Heart right ventricle (tissue), 16 donors: Measurements from ENCODE around the gene SPEG. TPM values are rescaled to one million over a fixed set of nuclear protein-coding genes. Genes with fewer than 3 reads are reported as not detected.

Experiments
- ATAC-seq, 8 donors: fragments of 200-7000 bp; cut with Tn5 transposase; one replicate each; pipeline ENCODE4 v1.9.1; 2020; ENCODE audit warnings: mild to moderate bottlenecking in 8 of 8, moderate library complexity in 8 of 8, moderate number of reproducible peaks in 1 of 8
- DNase-seq, 2 donors: peaks; one replicate each; pipeline ENCODE4 v3.0.0-alpha.2; 2020
- H3K27ac ChIP-seq, 10 donors: fragments of 200-600 bp; sonication (generic) in 2 of 10; one replicate each; pipeline versions ENCODE4 v1.5.0 to v1.8.0; 2020 to 2022; ENCODE audit warnings: mild to moderate bottlenecking in 3 of 10
- H3K27me3 ChIP-seq, 7 donors: fragments of 200-600 bp; one replicate each; pipeline ENCODE4 v1.8.0; 2021 to 2022; ENCODE audit warnings: mild to moderate bottlenecking in 2 of 7
- H3K36me3 ChIP-seq, 9 donors: fragments of 200-600 bp; sonication (generic) in 1 of 9; one replicate each; pipeline versions ENCODE4 v1.5.0 to v1.8.0; 2020 to 2022; ENCODE audit warnings: mild to moderate bottlenecking in 2 of 9
- H3K4me1 ChIP-seq, 9 donors: fragments of 200-600 bp; sonication (generic) in 1 of 9; one replicate each; pipeline versions ENCODE4 v1.5.0 to v1.8.0; 2020 to 2022; ENCODE audit warnings: mild to moderate bottlenecking in 4 of 9
- H3K4me3 ChIP-seq, 10 donors: fragments of 200-600 bp; sonication (generic) in 2 of 10; one replicate each; pipeline versions ENCODE4 v1.5.0 to v1.8.0; 2020 to 2022; ENCODE audit warnings: mild to moderate bottlenecking in 7 of 10, moderate library complexity in 2 of 10
- H3K9me3 ChIP-seq, 11 donors: fragments of 200-600 bp in 10 of 11; sonication (generic) in 2 of 11; one replicate each; pipeline versions ENCODE4 v1.5.0 to v1.8.0; 2013 to 2022; ENCODE audit warnings: mild to moderate bottlenecking in 2 of 11, control low read depth in 1 of 11, moderate library complexity in 1 of 11
- WGBS, 2 donors: extraction: QIAGEN DNeasy Blood & Tissue Kit; methylation state at CpG; one replicate each; pipeline ENCODE4 v1.1.7; 2013; ENCODE audit warnings: inconsistent platforms in 1 of 2; 5-methylcytosine and 5-hydroxymethylcytosine counted together
- intact Hi-C, 10 donors: fragments of 100-400 bp; cut with DNase I; formaldehyde crosslinking; loops; one replicate each; pipeline versions ENCODE4 v1.11.1 to v1.14.2; 2022
- polyA plus RNA-seq, 2 donors: library from polyadenylated mRNA; stranded (reverse); fragments of 200-250 nt; gene quantifications; one replicate each; pipeline ENCODE4 v1.2.3, GENCODE V29; 2013
- total RNA-seq, 10 donors: library from RNA; stranded (reverse); fragmentation: NEBNext Ultra II Directional in 3 of 10; extraction: Animal tissue kit (Norgen Biotek cat#: 25700) in 3 of 10; gene quantifications; one replicate each; pipeline versions ENCODE4 v1.2.1 to v1.2.4, GENCODE V29; 2021 to 2023
- TF ChIP-seq, protein P1 (sequence below), 9 donors: fragments of 200-600 bp; sonication (generic) in 2 of 9; IDR thresholded peaks; one replicate each; pipeline versions ENCODE4 v1.5.0 to v1.8.0; 2021 to 2022; ENCODE audit warnings: antibody characterized with exemption in 9 of 9, mild to moderate bottlenecking in 5 of 9, moderate library complexity in 1 of 9
- donor health status: Arrhythmogenic right ventricular cardiomyopathy.
- donor health status: ischemic (EF 13 %, LVEDD 7.1; RV severe dilation, severe dysfunction).
- donor health status: healthy with polysubstance abuse.
- donor health status: DM: no; HTN: yes; CAD: no.
- donor health status: DM: no; HTN: no; CAD: no.
- donor health status: ischemic (EF 25% LVEDD 6.9; RV normal size, moderate dysfunction).
- donor health status: ischemic (EF 25% LVEDD 5.7; RV mildly dilated, moderate dysfunction).
- donor health status: healthy.
- donor health status: DM: yes; HTN: yes; CAD: no.
- donor health status: Ischemic cardiomyopathy.
- donor health status: ischemic (EF 35%, LVEDD 5.7; RV mildly dilated, moderate dysfunction).
- donor health status: nonischemic (EF 11% LVEDD 7.7; RV severe dilation, severe dysfunction).
- donor health status: DM: yes; HTN: yes; CAD: no.
- donor health status: PGD.
- donor health status: ischemic (EF 29% LVEDD 5.4; RV normal size, mild dysfunction).
- donor health status: nonischemic (EF 23%, LVEDD 6.1; RV moderate dilation, normal function).

SPEG gene
- total and polyA plus RNA-seq, 12 donors: 62.9 to 151 (median 120) TPM

DNA sequence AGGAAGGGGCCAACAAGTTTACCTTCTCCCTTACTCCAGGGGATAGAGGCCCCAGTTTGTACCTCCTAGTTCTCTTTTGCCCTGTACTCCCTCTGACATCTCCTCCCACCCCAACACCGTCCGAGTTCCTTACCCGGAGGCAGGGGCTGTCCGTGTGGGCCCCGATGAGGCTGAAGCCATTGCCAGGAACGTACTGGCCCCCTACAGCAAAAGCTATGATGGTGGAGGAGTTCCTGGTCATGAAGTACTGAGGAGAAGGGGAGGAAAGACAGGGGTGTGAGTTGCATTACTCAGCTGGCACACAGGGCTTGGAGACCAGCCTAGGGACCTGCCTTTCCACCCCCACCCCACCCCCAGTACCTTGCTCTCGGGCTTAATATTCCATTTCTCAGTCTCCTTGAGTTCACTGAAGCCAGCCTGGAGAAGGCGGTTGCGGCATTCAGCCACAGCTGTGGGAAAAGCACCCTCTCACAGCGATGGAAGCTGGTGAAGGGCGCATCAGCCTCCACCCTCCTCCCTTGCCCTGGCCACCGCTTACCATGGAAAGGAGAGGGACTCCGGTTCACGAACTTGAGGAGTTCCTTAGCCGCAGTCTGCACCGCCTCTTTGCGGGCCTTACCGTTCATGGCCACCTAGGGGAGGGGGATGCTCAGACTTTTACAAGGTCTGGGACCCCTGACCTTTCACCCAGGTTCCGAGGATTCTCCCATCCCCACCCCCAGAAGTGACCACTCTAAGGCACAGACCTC, 47.9 kb upstream of the SPEG start:
- no peak for DNase-seq
- intact Hi-C loops: loop anchor here in 5 of 10 donors (5.0 to 10.0 kb wide), 4 partner anchors 111 to 222 kb away; partner anchors contain the start of genes CNPPD1 (in 4 of the 5), RETREG2 (in 4 of the 5), SLC23A3 (in 2 of the 5) and GMPPA (in 1 of the 5)
- peaks cover 0 to 50% (median 29%) of the 10 kb centered on the region in 9 donors for H3K36me3 ChIP-seq
- WGBS, 2 donors: 44 to 46% methylated on average over 19 of the region's 19 CpGs
- peak overlapping the region; percentile 82 to 99 (median 90) for H3K4me3 ChIP-seq
- H3K27me3 ChIP-seq: no peaks in the 10 kb centered on the region
- H3K27ac ChIP-seq: peak overlapping the region; percentile 93 to 97 (median 97)
- peak in 2 of 8 donors; percentile 0 for ATAC-seq
- peaks cover 0 to 4% (median 0%) of the 10 kb centered on the region in 11 donors for H3K9me3 ChIP-seq
- H3K4me1 ChIP-seq: peaks cover 5 to 29% (median 13%) of the 10 kb centered on the region in 9 donors
- TF ChIP-seq, protein P1, sequence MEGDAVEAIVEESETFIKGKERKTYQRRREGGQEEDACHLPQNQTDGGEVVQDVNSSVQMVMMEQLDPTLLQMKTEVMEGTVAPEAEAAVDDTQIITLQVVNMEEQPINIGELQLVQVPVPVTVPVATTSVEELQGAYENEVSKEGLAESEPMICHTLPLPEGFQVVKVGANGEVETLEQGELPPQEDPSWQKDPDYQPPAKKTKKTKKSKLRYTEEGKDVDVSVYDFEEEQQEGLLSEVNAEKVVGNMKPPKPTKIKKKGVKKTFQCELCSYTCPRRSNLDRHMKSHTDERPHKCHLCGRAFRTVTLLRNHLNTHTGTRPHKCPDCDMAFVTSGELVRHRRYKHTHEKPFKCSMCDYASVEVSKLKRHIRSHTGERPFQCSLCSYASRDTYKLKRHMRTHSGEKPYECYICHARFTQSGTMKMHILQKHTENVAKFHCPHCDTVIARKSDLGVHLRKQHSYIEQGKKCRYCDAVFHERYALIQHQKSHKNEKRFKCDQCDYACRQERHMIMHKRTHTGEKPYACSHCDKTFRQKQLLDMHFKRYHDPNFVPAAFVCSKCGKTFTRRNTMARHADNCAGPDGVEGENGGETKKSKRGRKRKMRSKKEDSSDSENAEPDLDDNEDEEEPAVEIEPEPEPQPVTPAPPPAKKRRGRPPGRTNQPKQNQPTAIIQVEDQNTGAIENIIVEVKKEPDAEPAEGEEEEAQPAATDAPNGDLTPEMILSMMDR (IDR thresholded peaks at IDR 0.05): no peak

DNA sequence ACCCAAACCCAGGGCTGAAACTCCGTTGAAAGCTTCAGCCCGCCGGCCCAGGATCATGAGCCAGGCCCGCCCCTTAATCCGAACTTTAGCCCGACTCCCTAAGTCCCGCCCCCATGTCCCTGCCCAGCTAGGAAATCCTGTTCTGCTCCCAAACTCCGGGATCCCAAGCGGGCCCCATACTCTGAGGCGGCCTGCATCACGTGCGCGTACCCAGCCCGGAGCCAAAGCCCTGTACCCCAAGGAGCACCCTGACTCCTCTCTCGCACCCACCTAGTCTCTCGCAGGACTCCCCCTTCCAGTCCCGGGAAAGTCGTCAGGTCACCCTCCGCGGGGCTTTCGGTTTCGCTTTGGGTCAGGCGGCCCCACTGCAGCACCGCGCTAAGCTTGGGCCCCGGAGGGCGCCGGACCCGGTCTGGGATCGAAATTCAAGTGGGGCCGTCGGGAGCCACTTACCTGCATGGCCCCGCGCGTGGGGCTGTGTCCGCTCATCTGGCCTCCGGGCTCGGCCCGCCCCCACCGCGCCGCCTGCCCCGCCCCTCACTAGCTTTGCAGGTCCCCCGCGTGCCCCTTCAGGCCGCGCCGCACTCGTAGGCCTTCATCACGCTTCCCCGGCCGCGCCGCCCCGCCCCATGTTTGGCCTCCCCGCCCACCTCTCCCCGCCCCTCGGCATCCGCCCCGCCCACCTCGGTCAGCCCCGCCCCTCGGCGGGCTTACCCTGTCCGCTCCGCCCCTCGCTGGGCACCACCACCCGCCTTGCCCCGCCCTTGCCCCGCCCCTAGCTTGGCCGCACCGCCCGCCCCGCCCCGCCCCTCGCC, 47.1 kb upstream of the SPEG start, which contains the start of gene DNPEP:
Gene DNPEP (minus strand): TSS at position 607 of the 815 bp plus-strand sequence. CDS start 118 bp downstream, at position 489.
- TF ChIP-seq, protein P1 (IDR thresholded peaks at IDR 0.05): no peak
- DNase-seq (peak; percentile 84 to 97), ATAC-seq (peak; percentile 71 to 84 (median 82))
- Histone ChIP-seq H3K27me3 (no peaks in the 10 kb centered on the region), H3K4me1 (peaks cover 5 to 29% (median 13%) of the 10 kb centered on the region in 9 donors), H3K9me3 (peaks cover 0 to 4% (median 0%) of the 10 kb centered on the region in 11 donors), H3K36me3 (peaks cover 0 to 42% (median 23%) of the 10 kb centered on the region in 9 donors), H3K4me3 (peak within 1 kb of the TSS; percentile 82 to 99 (median 90)), H3K27ac (peak within 1 kb of the TSS; percentile 93 to 97 (median 97))
- WGBS, 2 donors: 1% methylated on average over 58 to 72 of the region's 76 CpGs
- intact Hi-C loops: loop anchor here in 5 of 10 donors (1.0 to 10.0 kb wide), 5 partner anchors 110 to 223 kb away; partner anchors contain the start of genes CNPPD1 (in 4 of the 5), RETREG2 (in 4 of the 5), SLC23A3 (in 2 of the 5) and GMPPA (in 1 of the 5)

DNA sequence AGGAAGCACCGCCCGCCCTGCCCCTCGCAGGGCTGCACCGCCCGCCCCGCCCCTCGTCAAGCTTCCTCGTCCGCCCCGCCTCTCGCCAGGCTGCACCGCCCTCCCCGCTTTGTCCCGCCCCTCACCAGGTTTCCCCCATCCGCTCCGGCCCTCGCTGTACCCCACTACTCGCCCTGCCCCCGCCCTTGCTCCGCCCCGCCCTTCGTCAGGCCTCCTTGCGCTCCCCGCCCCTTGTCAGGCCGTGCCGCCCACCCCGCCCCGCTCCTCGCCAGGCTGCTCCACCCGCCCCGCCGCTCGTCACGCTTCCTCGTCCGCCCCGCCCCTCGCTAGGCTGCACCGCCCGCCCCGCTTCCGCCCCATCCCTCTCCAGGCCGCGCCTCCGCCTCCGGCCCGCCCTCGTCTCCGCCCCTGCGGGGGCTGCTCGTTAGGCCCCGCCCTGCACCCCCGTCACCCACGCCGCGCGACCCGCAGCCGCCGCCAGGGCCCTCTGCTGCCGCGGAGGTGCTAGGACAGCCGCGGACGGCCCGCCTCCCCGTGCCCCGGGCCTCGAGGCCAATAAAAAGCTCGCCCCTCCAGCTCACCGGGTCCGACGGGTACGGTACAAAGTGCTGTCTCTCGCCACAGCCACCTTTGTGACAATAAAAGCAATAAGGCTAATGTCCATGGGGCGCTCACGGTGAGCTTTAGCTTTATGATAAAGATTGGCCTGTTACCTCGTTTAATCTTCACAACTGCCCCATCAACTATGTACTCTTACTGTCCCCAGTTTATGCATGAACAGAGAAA, 46.3 kb upstream of the SPEG start:
- 1 to 2% methylated on average over 57 to 77 of the region's 78 CpGs for WGBS, 2 donors
- H3K27ac ChIP-seq: peak overlapping the region; percentile 65 to 97 (median 96)
- peaks cover 0 to 34% (median 15%) of the 10 kb centered on the region in 9 donors for H3K36me3 ChIP-seq
- ATAC-seq (peak; percentile 87 to 91 (median 88)), DNase-seq (peak; percentile 99 to 100)
- intact Hi-C loops: loop anchor here in 5 of 10 donors (1.0 to 10.0 kb wide), 5 partner anchors 109 to 224 kb away; partner anchors contain the start of genes CNPPD1 (in 4 of the 5), RETREG2 (in 4 of the 5), SLC23A3 (in 2 of the 5) and GMPPA (in 1 of the 5)
- TF ChIP-seq, protein P1 (IDR thresholded peaks at IDR 0.05): peak; percentile 46 to 83 (median 72)
- peaks cover 5 to 29% (median 13%) of the 10 kb centered on the region in 9 donors for H3K4me1 ChIP-seq
- no peaks in the 10 kb centered on the region for H3K27me3 ChIP-seq
- H3K4me3 ChIP-seq: peak overlapping the region in 9 of 10 donors; percentile 1 to 99 (median 90)
- H3K9me3 ChIP-seq: peaks cover 0 to 4% (median 0%) of the 10 kb centered on the region in 11 donors
